ENCODE measurements around the gene ATG7. TPM values are rescaled to one million over a fixed set of nuclear protein-coding genes. Genes with fewer than 3 reads are reported as not detected.
A peak's percentile ranks its signal among the peaks of the same experiment; 100 is the strongest.

ATG7 gene
- total and polyA plus RNA-seq, 11 donors: 4.4 to 45.1 (median 14.4) TPM

- ATAC-seq: no peak
- H3K36me3 ChIP-seq: peaks cover 0 to 48% (median 0%) of the 10 kb centered on the region in 9 donors
- H3K9me3 ChIP-seq: no peaks in the 10 kb centered on the region
- intact Hi-C loops (cut with DNase I): loop anchor here in 3 of 10 donors (10.0 kb wide), 3 partner anchors 53 to 183 kb away; no protein-coding TSS in a partner anchor
- no peak for DNase-seq
- H3K27me3 ChIP-seq: no peaks in the 10 kb centered on the region
- 94 to 96% (median 95%) methylated on average over 8 of the region's 8 CpGs for WGBS, 4 donors
- no peak overlapping the region for H3K4me3 ChIP-seq
- H3K4me1 ChIP-seq: peaks cover 0 to 35% (median 16%) of the 10 kb centered on the region in 12 donors
- no peak overlapping the region for H3K27ac ChIP-seq
- TF ChIP-seq POLR2A (IDR thresholded peaks at IDR 0.05): no peak
- TF ChIP-seq, protein P1, sequence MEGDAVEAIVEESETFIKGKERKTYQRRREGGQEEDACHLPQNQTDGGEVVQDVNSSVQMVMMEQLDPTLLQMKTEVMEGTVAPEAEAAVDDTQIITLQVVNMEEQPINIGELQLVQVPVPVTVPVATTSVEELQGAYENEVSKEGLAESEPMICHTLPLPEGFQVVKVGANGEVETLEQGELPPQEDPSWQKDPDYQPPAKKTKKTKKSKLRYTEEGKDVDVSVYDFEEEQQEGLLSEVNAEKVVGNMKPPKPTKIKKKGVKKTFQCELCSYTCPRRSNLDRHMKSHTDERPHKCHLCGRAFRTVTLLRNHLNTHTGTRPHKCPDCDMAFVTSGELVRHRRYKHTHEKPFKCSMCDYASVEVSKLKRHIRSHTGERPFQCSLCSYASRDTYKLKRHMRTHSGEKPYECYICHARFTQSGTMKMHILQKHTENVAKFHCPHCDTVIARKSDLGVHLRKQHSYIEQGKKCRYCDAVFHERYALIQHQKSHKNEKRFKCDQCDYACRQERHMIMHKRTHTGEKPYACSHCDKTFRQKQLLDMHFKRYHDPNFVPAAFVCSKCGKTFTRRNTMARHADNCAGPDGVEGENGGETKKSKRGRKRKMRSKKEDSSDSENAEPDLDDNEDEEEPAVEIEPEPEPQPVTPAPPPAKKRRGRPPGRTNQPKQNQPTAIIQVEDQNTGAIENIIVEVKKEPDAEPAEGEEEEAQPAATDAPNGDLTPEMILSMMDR (IDR thresholded peaks at IDR 0.05): no peak
These were observed 110.0 kb downstream of the ATG7 start for GRCh38 chr3:11382146-11382745.

- intact Hi-C loops (cut with DNase I): loop anchor here in 3 of 10 donors (10.0 kb wide), 3 partner anchors 51 to 181 kb away; no protein-coding TSS in a partner anchor
- H3K27me3 ChIP-seq: no peaks in the 10 kb centered on the region
- no peak overlapping the region for H3K4me3 ChIP-seq
- H3K4me1 ChIP-seq: peaks cover 0 to 34% (median 16%) of the 10 kb centered on the region in 12 donors
- ATAC-seq (no peak), DNase-seq (no peak)
- 92 to 98% (median 95%) methylated on average over 2 of the region's 2 CpGs for WGBS, 4 donors
- H3K27ac ChIP-seq: no peak overlapping the region
- H3K36me3 ChIP-seq: peaks cover 0 to 39% (median 0%) of the 10 kb centered on the region in 9 donors
- H3K9me3 ChIP-seq: no peaks in the 10 kb centered on the region
- TF ChIP-seq, protein P1 (IDR thresholded peaks at IDR 0.05): no peak
- no peak for TF ChIP-seq POLR2A (IDR thresholded peaks at IDR 0.05)
These were observed 111.9 kb downstream of the ATG7 start for GRCh38 chr3:11384074-11384473.

- Histone ChIP-seq H3K27ac (peak overlapping the region in 1 of 12 donors; percentile 28), H3K4me1 (peaks cover 0 to 29% (median 17%) of the 10 kb centered on the region in 12 donors), H3K9me3 (no peaks in the 10 kb centered on the region), H3K27me3 (no peaks in the 10 kb centered on the region), H3K4me3 (no peak overlapping the region), H3K36me3 (peaks cover 0 to 35% (median 0%) of the 10 kb centered on the region in 9 donors)
- DNase-seq (no peak), ATAC-seq (no peak)
- intact Hi-C loops (cut with DNase I): loop anchor here in 4 of 10 donors (5.0 to 10.0 kb wide), 4 partner anchors 49 to 267 kb away; no protein-coding TSS in a partner anchor
- no peak for TF ChIP-seq POLR2A (IDR thresholded peaks at IDR 0.05)
- TF ChIP-seq, protein P1 (IDR thresholded peaks at IDR 0.05): no peak
- 89 to 100% (median 94%) methylated on average over 1 of the region's 1 CpG for WGBS, 4 donors
These were observed 113.1 kb downstream of the ATG7 start for GRCh38 chr3:11385326-11385725.

DNA sequence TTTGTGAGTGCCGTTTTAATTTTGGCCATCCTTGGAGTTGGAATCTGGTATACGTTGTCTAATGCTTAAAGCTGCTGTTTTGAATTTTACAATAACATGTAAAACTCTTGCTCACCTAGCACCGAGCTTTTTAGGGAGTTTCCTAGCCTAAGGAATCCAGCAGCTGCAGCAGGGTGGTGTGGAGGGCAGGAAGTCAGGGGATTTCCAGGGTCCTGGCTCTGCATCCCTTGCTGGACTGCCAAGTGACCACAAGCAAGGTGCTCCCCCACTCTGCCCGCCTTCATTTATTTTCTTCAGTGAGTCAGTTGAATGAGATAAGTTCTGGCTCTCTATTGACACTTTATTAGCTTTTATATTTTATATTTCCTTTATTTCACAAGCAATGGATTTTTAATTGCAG, 113.7 kb downstream of the ATG7 start:
- no peaks in the 10 kb centered on the region for H3K27me3 ChIP-seq
- intact Hi-C loops (cut with DNase I): loop anchor here in 4 of 10 donors (5.0 to 10.0 kb wide), 4 partner anchors 49 to 266 kb away; no protein-coding TSS in a partner anchor
- no peak for DNase-seq
- WGBS, 4 donors: 39 to 67% (median 48%) methylated on average over 4 of the region's 4 CpGs
- ATAC-seq: peak in 1 of 4 donors; percentile 74
- H3K36me3 ChIP-seq: peaks cover 0 to 29% (median 0%) of the 10 kb centered on the region in 9 donors
- peak overlapping the region in 1 of 12 donors; percentile 28 for H3K27ac ChIP-seq
- no peak for TF ChIP-seq POLR2A (IDR thresholded peaks at IDR 0.05)
- TF ChIP-seq, protein P1 (IDR thresholded peaks at IDR 0.05): no peak
- H3K4me1 ChIP-seq: peaks cover 0 to 31% (median 21%) of the 10 kb centered on the region in 12 donors
- H3K9me3 ChIP-seq: no peaks in the 10 kb centered on the region
- no peak overlapping the region for H3K4me3 ChIP-seq

All from heart left ventricle (tissue), 16 donors.